ENCODE measurements around the gene KAT7.
A peak's percentile ranks its signal among the peaks of the same experiment; 100 is the strongest.

Gene KAT7

DNA sequence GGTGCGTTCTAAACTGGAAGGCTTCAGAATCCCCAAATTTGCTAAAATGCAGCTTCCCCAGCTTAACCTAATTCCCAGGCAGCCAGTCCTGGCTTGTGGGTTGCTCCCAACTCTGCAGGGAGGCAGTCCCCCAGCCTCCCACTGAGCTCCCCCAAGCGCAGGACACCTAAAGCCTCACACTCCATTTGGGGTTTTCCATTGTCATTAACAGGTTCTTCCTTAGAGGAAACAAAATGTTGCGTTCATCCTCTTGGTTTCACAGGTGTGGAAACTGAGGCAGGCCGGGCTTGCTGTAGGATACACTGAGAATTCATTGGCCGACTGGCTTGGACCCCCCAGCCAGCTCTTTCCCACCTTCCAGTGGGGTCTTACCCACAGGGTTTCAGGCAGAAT, 61.7 kb downstream of the KAT7 start:
- no peak for TF ChIP-seq ZNF274 (IDR thresholded peaks at IDR 0.05; ENCODE audit: low read depth, low read length)
- no peak overlapping the region for H3K4me3 ChIP-seq (ENCODE audit: low read length)

DNA sequence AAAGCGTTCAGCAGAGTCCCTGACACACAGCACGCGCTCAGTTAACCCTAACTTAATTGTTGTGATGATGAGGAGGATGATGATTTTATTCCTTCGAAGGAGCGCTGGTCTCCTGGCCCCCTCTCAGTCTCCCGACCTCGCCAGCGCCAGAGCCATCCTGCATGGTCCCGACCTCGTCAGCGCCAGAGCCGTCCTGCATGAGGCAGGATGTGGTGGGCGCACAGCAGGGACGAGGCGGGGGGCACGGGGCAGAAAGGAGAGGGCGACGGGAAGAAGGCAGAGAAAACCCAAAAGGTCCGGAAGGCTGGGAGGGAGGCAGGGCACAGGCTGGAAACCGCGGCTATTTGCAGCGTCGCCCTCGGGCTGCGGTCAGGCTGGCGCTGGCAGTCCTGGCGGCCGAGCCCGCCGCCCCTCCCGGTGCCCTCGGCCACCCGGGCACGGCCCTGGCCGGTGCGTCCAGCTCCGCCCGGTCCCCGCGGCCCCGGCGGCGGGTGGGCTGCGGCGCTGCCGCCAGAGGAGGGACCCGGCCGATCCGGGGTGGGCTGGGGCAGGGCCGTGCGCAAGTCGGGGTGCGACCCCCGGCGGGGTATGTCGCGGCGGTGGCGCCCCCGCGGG, 62.4 kb downstream of the KAT7 start:
- TF ChIP-seq ZNF274 (IDR thresholded peaks at IDR 0.05; ENCODE audit: low read depth, low read length), result no peak
- peak overlapping the region; percentile 61; the same call in 1 of the 2 replicates for H3K4me3 ChIP-seq (ENCODE audit: low read length)

GRCh38 chr17:49851387-49852291, 63.2 kb downstream of the KAT7 start:
- H3K4me3 ChIP-seq (ENCODE audit: low read length), result peak overlapping the region; percentile 61; the same call in 1 of the 2 replicates
- no peak for TF ChIP-seq ZNF274 (IDR thresholded peaks at IDR 0.05; ENCODE audit: low read depth, low read length)

- no peak for TF ChIP-seq ZNF274 (IDR thresholded peaks at IDR 0.05; ENCODE audit: low read depth, low read length)
- no peak overlapping the region for H3K4me3 ChIP-seq (ENCODE audit: low read length)
Observed at GRCh38 chr17:49853470-49854015, 65.1 kb downstream of the KAT7 start.

DNA sequence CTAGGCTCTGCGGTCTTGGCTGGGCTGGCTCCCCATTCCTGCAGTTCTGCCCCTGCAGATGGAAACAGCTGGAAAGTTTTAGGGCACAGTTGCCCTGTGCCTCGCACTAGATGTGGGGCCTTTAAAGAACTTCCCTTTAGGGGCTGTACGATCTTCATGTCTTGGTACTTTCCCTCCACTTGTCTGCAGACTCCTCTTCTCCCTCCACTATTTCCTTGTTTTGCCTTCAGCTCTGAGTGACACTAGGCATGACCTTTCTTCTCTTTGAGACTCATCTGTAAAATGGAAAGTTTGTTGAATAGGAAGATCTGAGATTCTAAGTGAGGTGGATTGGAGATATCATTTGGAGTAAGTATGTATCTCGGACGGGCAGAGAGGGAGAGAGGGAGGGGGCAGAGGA, 65.6 kb downstream of the KAT7 start:
- TF ChIP-seq ZNF274 (IDR thresholded peaks at IDR 0.05; ENCODE audit: low read depth, low read length), result no peak
- no peak overlapping the region for H3K4me3 ChIP-seq (ENCODE audit: low read length)

DNA sequence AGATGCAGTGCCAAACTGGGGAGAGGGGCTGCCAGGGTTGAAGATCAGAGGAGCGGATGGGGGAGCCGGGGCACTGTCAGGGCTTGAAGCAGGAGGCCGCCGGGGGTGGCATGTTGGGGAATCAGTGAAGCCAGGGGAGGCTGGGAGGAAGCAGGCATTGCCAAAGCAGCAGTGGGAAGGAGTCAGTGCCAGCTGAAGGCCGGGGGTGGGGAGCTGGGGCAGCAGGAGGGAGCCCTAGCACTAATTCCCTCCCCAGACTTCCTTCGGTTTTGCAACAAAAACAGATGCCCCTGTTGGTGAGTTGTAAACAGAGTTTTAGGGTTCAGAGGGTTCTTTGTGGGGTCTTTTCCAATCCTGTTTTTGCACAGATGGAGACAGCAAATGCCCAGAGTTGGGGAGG, 70.3 kb downstream of the KAT7 start:
- no peak for TF ChIP-seq ZNF274 (IDR thresholded peaks at IDR 0.05; ENCODE audit: low read depth, low read length)
- no peak overlapping the region for H3K4me3 ChIP-seq (ENCODE audit: low read length)

GRCh38 chr17:49859991-49860953, 71.8 kb downstream of the KAT7 start:
- H3K4me3 ChIP-seq (ENCODE audit: low read length), result no peak overlapping the region
- no peak for TF ChIP-seq ZNF274 (IDR thresholded peaks at IDR 0.05; ENCODE audit: low read depth, low read length)

DNA sequence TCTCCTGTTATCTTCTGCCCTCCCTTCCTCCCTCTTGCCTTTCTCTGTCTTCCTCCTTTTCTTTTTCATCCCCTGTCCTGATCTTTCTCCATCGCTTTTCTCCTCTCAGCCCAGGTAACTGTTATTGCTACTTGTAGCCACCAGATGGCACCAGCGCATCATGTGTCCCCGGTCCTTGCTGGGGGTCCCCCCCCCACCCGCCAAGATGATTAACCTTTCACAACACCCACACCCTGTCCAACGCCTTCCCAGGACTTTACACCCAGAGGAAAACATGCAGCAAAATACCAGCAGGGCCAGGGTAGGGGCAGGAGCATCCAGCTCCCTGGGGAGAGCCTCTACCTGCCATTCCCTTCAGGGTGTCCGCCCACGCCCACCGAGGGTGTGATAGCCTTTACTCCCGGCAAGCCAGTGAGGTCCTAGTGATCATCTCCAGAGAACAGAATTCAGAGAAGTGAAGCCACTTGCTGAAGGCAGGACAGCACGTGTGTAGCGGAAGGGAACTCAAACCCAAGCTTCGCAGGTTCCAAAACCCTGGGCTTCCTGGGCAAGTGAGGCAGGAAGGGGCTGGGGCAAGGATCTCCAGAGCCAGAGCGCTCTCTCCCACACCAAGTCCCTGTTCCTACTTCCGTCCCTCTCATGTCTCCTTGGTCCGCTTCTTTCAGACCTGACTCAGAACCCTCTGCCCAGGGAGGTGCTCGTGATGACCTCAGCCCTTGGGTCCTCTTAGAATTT, 72.8 kb downstream of the KAT7 start:
- no peak overlapping the region for H3K4me3 ChIP-seq (ENCODE audit: low read length)
- no peak for TF ChIP-seq ZNF274 (IDR thresholded peaks at IDR 0.05; ENCODE audit: low read depth, low read length)

- no peak overlapping the region for H3K4me3 ChIP-seq (ENCODE audit: low read length)
- TF ChIP-seq ZNF274 (IDR thresholded peaks at IDR 0.05; ENCODE audit: low read depth, low read length), result no peak
Observed at GRCh38 chr17:49862781-49863331, 74.4 kb downstream of the KAT7 start.

DNA sequence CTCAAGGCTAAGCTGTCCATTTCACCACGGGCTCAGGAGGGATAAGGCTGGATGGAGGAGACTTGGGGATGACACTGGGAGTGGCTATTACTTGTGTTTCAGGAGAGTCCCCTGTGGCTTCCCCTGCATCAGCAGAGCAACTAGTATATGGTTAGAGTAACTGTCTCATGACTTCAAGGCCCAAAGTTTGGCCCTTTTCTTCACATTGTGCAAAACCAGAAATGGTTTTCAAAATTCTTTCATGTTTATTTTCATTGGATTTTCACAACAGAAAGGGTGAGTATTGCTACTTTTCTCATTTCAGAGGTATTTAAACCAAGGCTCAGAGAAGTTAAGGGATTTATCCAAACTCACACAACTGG, 77.5 kb downstream of the KAT7 start:
- TF ChIP-seq ZNF274 (IDR thresholded peaks at IDR 0.05; ENCODE audit: low read depth, low read length), result no peak
- no peak overlapping the region for H3K4me3 ChIP-seq (ENCODE audit: low read length)

GRCh38 chr17:49866882-49867413, 78.5 kb downstream of the KAT7 start:
- TF ChIP-seq ZNF274 (IDR thresholded peaks at IDR 0.05; ENCODE audit: low read depth, low read length), result no peak
- H3K4me3 ChIP-seq (ENCODE audit: low read length), result no peak overlapping the region

- TF ChIP-seq ZNF274 (IDR thresholded peaks at IDR 0.05; ENCODE audit: low read depth, low read length), result no peak
Observed at GRCh38 chr17:49869038-49869374, 80.5 kb downstream of the KAT7 start.

DNA sequence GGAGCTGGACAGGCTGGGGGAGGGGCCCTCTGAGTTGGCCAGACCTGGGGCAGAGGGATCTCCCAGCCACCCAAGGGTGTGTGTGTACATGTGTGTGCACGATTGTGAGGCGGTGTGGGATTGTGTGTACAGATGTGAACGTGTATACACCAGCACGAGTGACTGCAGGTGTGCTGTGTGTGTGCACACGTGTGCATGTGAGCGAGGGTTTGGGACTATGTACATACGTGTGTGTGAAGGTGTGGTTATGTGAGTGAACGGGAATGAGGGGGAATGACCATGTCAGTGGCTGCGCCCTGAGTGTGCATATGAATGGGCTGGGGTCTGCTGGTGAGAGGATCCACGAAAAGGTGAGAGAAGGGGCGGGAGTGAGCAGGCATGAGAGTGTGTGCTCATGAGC, 81.8 kb downstream of the KAT7 start:
- H3K4me3 ChIP-seq (ENCODE audit: low read length), result no peak overlapping the region
- no peak for TF ChIP-seq ZNF274 (IDR thresholded peaks at IDR 0.05; ENCODE audit: low read depth, low read length)

More at GRCh38 chr17:49869038-49869374, 80.5 kb downstream of the KAT7 start:
- no peak overlapping the region for H3K4me3 ChIP-seq (ENCODE audit: low read length)
